ENCODE results near the gene ARHGAP19.
A peak's percentile ranks its signal among the peaks of the same experiment; 100 is the strongest.

Gene ARHGAP19

GRCh38 chr10:97228130-97228774 lies 64.2 kb downstream of the ARHGAP19 start:
- DNase-seq = no peak

DNA sequence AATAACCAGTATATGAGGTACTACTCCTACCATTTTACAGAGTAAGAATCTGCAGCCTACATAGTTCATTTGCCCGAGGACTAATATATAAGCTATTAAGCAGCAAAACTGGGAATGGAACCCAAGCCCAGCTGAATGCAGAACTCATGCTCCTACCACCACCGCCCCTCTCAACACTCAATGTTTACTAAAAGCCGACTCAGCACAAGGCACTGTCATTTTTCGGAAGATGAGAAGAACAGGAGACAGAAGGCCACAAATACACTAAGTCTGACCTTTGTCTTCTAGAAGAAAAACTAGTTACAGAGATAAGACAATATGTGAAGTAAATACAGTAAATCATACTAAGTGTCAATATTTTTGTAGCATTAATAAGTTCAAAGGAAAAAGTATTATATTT lies 66.0 kb downstream of the ARHGAP19 start:
- no peak for DNase-seq

DNA sequence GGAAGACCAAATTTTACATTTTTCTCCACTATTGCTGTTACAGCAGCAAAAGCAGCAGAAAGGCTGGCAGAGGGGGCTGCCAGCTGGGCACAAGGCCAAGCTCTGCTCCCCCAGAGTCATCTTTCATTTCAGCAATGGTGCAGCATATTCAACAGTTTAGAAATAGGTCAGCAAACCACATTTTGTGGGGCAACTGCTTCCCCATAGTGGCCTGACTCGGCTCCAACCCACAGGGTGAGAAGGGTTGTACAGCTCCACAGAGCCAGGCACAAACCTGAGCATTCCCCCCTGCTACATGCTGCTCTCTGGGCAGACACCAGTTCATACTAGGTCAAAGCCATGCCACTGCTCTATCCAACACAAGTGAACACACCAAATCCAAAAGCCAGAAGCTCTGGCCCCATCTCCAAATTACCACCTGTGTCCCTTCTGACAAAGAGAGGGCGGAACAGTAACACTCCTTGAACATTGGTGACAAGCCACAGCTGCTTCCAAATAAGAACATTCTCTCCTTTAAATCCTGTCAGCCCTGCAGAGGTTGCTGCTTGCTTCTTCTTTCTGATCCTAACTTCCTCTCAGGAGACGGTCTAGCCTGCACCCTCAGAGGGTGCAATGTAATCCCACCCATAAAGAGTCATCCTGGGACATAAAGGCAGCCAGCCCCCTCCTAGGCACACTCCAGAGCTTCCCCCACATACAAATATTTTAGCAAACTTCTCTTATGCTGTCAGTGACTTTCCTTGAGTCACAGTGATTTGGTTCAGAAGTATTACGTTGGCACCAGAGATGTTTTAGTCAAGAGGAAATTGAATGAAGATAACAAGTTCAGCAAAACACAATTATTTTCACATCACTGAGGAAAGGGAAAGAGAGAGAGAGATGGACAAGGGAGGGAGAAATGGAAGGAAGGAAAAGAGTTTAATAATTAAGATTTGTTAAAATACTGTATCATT lies 67.7 kb downstream of the ARHGAP19 start:
- DNase-seq = no peak

DNA sequence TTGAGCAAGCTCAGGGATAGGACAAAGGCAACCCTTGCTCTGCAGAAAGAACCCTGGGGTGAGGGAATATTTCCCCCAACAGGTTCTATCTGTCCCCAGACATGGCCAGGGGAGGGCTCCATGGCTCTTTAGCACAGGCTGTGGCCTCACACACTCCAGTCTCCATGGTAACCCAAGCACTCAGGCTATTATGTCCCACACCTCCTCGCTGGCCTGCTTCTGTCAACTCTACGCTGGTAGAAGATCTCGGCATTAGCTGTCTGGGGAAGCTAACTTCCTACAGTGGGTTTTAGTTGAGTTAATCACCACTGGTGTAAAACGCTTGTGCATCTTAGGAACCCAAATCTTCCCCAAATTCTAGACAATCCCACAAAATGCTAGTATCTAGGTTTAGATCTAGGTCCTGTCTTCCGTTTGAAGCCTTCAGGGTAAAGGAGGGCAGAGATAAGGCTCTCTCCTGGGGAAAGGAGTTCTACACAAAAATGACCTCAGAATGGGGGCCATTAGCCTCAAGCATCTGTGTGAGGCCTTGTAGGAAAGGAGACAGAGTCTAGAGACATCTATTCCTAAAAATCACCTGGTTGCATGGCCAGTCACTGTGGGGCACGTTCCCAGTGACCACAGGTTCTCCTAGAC lies 70.0 kb downstream of the ARHGAP19 start:
- no peak for DNase-seq

GRCh38 chr10:97220355-97220754 lies 72.1 kb downstream of the ARHGAP19 start:
- DNase-seq = no peak

GRCh38 chr10:97217299-97217698 lies 75.1 kb downstream of the ARHGAP19 start:
- DNase-seq = no peak

- DNase-seq = no peak
Observed at GRCh38 chr10:97215619-97216260, 76.7 kb downstream of the ARHGAP19 start.

DNA sequence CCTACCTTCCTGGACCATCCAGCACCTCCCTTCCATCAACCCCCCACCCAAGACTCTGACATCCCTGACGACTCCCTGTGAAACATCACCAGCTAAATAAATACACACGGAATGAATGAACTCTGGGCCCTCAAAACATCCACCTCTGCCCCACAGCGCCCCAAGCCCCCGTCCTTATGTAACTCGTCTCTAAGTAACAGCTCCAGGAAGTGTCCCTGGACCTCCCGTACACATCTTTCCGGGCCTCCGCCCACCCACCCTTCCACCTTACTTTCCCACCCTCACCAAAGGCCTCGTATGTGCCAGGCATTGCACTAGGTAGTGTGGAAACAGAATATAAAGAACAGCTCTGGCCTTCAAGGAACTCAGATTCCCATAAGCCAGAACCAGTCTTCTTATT lies 79.0 kb downstream of the ARHGAP19 start:
- no peak for DNase-seq

DNA sequence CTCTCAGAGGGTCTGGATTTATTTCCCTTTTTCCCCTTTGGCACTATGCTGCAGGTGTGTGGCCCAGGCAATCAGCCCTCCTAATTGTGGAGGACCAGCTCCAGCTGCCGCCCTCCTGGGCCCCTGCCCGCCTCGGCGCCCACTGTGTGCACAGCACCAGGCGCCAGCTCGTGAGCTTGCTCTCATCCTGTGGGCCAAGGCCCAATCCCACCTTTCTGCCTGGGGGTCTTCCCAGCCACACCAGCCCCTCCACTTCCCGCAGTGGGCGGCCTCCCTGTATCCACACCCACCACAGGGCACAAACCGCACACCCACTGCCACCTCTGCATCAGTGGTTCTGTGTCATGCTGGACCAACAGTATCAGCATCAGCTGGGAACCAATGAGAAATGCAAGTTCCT lies 81.2 kb downstream of the ARHGAP19 start:
- DNase-seq = no peak

- peak; percentile 66 for DNase-seq
Observed at GRCh38 chr10:97210543-97210960, 81.9 kb downstream of the ARHGAP19 start.

DNA sequence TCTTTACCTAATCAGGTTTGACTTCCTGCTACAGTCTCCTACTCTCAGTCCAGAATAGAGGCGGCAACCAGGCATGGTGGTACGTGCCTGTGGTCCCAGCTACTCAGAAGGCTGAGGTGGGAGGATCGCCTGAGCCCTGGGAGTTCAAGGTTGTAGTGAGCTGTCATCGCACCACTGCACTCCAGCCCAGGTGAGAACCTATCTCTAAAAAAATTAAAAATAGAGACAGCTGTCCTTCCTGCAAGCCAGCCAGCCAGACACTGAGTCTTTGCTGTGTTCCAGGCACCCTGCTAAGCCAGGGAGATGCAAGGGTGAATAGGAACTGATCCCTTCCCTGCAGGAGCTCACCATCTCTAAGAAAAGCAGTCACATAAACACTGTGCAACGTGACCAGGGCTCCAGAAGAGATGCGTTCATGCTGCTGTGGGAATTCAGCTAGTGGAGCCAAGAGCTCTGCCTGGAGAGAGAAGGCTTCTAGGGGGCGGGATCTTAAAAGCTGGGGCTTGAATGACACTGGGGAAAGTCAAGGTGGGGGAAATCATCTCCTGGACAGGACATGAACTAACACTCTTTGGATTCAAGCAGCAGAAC lies 84.6 kb downstream of the ARHGAP19 start:
- DNase-seq = no peak

DNA sequence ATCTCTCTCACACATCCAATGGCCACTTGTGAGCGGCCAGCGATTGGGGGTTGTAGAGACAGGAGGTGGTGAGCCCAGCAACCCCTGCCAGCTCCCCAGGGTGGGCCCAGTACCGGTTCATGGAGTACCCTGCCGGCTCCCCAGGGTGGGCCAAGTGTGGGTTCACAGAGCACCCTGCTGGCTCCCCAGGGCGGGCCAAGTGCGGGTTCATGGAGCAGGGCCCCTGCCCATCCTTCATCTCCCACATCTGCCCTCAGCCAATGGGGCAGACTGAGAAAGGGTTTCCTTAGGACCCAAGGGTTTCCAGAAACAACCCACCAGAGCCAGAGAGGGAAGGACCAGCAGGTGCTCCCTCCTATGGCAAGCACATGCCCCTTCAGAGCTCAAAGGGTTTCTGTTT lies 85.3 kb downstream of the ARHGAP19 start:
- DNase-seq = no peak

DNA sequence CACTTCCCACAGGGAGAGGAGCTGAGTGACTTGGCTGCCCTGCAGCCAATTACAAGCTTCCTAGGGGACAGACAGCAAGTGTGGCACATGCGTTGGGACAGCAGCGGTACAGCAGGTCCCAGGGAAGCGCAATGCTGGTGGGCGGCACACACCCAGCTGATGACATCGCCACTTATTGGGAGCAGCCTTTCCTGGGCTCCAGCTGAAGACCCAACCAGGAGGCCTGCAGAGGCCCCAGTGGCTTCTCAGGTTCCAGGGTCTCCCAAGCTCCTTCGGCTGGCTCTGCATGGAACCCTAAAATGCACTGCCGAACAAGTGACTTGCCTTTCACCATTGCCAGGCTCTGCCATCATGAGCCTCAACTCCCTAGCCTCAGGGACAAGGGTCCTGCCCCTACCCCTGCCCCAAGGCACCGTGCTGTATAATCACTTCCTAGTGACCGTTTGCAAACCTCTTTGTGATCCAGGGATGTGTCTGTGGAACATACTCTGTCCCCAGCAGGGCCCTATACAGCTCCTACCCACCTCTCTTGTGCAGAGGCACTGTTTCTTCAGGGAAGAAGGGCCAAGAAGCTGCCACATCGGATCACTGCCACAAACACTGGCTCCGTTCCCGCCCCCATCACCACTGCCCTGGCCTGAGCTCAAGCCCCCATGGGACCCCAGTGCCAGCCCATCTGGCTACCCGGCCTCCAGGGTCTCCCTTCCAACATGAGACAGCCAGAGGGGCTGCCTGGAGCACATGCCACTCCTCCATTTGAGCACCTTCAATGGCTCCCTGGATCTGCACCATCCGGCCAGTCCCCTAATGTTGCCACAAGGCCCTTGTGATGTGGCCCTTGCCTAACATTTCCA lies 87.4 kb downstream of the ARHGAP19 start:
- DNase-seq = no peak

- no peak for DNase-seq
Observed at GRCh38 chr10:97203220-97203619, 89.2 kb downstream of the ARHGAP19 start.

- DNase-seq = no peak
Observed at GRCh38 chr10:97200616-97201015, 91.8 kb downstream of the ARHGAP19 start.

- no peak for DNase-seq
Observed at GRCh38 chr10:97199152-97199551, 93.3 kb downstream of the ARHGAP19 start.

- DNase-seq = no peak
Observed at GRCh38 chr10:97197030-97197500, 95.4 kb downstream of the ARHGAP19 start.

DNA sequence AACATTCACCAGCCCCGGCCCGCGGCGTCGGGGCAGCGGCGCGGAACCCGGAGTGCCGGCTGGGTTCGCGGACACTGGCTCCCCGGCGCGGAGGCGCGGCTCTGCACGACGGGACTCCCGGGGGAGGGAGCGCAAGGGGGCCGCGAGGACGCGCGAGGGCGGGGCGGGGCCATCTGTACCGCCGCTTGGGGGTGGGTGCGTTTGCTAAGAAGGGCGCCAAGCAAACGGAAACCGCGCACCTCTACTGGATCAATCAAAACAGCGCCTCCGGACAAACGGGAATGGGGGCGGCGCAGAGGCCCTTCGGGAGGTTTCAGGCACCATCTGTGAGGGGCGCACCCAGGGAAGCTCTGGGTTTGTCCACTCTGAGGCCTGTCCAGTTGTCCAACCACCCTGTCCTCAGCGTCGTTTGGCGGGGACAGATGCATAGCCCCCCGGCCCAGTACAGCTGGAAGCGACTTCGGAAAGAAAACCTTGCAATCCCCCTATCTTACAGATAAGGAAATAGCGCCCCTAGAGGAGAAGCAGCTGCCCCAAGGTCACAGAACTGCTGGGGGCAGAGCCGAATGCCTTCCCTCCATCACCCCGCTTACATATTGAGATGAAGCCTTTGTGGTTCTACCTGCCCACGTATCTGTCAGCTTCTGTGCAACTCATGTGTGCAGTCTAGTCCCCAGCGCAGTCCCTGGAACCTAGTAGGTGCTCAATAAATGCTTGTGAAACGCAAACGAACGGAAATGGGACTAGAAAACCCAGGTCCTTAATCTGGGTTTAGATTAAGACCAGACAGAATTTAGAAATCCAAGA lies 96.0 kb downstream of the ARHGAP19 start:
- peak; percentile 73 for DNase-seq

DNA sequence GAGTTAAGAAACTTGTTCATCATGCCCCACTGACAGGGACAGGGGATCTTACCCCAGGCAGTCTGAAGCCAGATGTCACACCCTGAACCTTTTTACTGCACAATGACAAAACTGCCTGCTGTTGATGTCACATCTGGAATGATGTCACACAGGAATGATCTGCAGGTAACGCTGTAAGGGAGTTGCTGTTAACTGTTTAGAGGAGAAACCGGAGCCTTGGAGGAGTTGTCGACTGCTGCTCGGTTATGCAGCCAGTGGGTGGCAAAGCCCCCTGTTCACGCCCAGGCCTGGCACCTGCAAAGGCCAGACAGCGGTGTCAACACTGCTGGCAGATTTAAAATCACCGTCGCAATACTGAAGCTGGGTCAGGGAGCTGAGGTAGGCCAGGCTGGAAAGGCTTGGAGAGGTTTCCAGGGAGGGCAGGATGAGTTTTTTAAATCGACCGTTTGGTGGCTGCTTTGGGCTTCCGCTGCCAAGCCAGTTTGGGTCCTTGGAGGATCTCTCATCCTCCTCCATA lies 96.7 kb downstream of the ARHGAP19 start:
- DNase-seq = no peak

DNA sequence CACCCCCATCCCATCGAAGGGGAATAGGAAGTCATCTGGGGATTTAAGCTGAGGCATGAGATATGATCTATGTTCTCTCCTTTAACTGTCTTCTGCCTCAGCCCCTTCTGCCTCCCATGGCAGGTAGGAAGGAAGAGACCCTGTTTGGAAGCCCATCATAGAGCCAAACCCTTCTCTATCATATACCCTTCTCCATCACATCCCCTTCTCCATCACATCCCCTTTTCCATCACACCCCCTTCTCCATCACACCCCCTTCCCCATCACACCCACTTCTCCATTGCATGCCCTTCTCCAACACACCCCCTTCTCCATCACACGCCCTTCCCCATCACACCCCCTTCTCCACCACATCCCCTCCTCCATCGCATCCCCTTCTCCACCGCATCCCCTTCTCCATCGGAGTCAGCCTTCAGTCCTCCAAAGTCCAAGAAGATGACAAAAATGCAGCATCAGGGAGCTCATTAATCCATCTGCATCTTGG lies 99.4 kb downstream of the ARHGAP19 start:
- no peak for DNase-seq

Measured in CD4-positive, alpha-beta T cell treated with Interleukin-12 subunit alpha and Interleukin-12 subunit beta, for 1 hour (primary cell).